NCI-H128 (cell line): ENCODE data around the gene ASTL.

Experiments used
- DNase-seq: peaks from one replicate; lab custom pipeline; 2025; ENCODE audit not compliant: unreplicated experiment; lab: John Stamatoyannopoulos, UW

ASTL gene

GRCh38 chr2:96159084-96159830 is 21.0 kb upstream of the ASTL start:
- no peak for DNase-seq

GRCh38 chr2:96158554-96158940 is 20.2 kb upstream of the ASTL start:
- no peak for DNase-seq

- DNase-seq: no peak
Observed at GRCh38 chr2:96157649-96158553, 19.6 kb upstream of the ASTL start.

GRCh38 chr2:96156926-96157648 is 18.8 kb upstream of the ASTL start:
- no peak for DNase-seq

GRCh38 chr2:96156011-96156820 is 17.9 kb upstream of the ASTL start:
- no peak for DNase-seq

- DNase-seq: no peak
Observed at GRCh38 chr2:96154506-96155380, 16.4 kb upstream of the ASTL start.

GRCh38 chr2:96153991-96154431 is 15.7 kb upstream of the ASTL start:
- DNase-seq: no peak

- DNase-seq: no peak
Observed at GRCh38 chr2:96153291-96153713, 15.0 kb upstream of the ASTL start.

GRCh38 chr2:96152304-96153161 is 14.2 kb upstream of the ASTL start:
- DNase-seq: no peak

GRCh38 chr2:96151595-96152303 is 13.4 kb upstream of the ASTL start:
- no peak for DNase-seq

GRCh38 chr2:96150791-96151594 is 12.7 kb upstream of the ASTL start:
- DNase-seq: no peak

GRCh38 chr2:96150007-96150640 is 11.8 kb upstream of the ASTL start:
- no peak for DNase-seq

GRCh38 chr2:96148410-96149217 is 10.3 kb upstream of the ASTL start:
- DNase-seq: no peak

- no peak for DNase-seq
Observed at GRCh38 chr2:96147593-96148201, 9.4 kb upstream of the ASTL start.

- DNase-seq: no peak
Observed at GRCh38 chr2:96146881-96147592, 8.7 kb upstream of the ASTL start.
